ENCODE results near the gene TSPAN4.

Gene TSPAN4

GRCh38 chr11:800473-800872 is 42.2 kb upstream of the TSPAN4 start:
- H3K4me3 ChIP-seq (ENCODE audit: low read depth, low read length), result no peak overlapping the region
- ChIA-PET CTCF (interaction anchor here (0.8 to 1.0 kb wide), 2 partner anchors 18 to 19 kb away, joined by 3 read pairs; partner anchors contain the start of gene PNPLA2), POLR2A (no interaction called here)
- DNase-seq (ENCODE audit: low read depth, low spot score), result no peak
- no peak for TF ChIP-seq CTCF (IDR thresholded peaks at IDR 0.05; ENCODE audit: insufficient read depth, low read length, missing control alignments)

- no peak for DNase-seq (ENCODE audit: low read depth, low spot score)
- no peak overlapping the region for H3K4me3 ChIP-seq (ENCODE audit: low read depth, low read length)
- CTCF ChIA-PET, result interaction anchor here (0.8 to 1.0 kb wide), 2 partner anchors 18 kb away, joined by 3 read pairs; partner anchors contain the start of gene PNPLA2
- no peak for TF ChIP-seq CTCF (IDR thresholded peaks at IDR 0.05; ENCODE audit: insufficient read depth, low read length, missing control alignments)
- POLR2A ChIA-PET, result no interaction called here
These were observed 41.4 kb upstream of the TSPAN4 start for GRCh38 chr11:801097-801780.

- no peak for DNase-seq (ENCODE audit: low read depth, low spot score)
- POLR2A ChIA-PET, result no interaction called here
- H3K4me3 ChIP-seq (ENCODE audit: low read depth, low read length), result no peak overlapping the region
- CTCF ChIA-PET, result no interaction called here
- no peak for TF ChIP-seq CTCF (IDR thresholded peaks at IDR 0.05; ENCODE audit: insufficient read depth, low read length, missing control alignments)
These were observed 40.5 kb upstream of the TSPAN4 start for GRCh38 chr11:802018-802617.

GRCh38 chr11:802693-803466 is 39.8 kb upstream of the TSPAN4 start:
- peak overlapping the region; percentile 63 for H3K4me3 ChIP-seq (ENCODE audit: low read depth, low read length)
- DNase-seq (ENCODE audit: low read depth, low spot score), result no peak
- CTCF ChIA-PET, result no interaction called here
- no peak for TF ChIP-seq CTCF (IDR thresholded peaks at IDR 0.05; ENCODE audit: insufficient read depth, low read length, missing control alignments)
- POLR2A ChIA-PET, result no interaction called here

GRCh38 chr11:803467-803742 is 39.2 kb upstream of the TSPAN4 start:
- H3K4me3 ChIP-seq (ENCODE audit: low read depth, low read length), result peak overlapping the region; percentile 63
- no peak for TF ChIP-seq CTCF (IDR thresholded peaks at IDR 0.05; ENCODE audit: insufficient read depth, low read length, missing control alignments)
- DNase-seq (ENCODE audit: low read depth, low spot score), result no peak
- CTCF ChIA-PET, result no interaction called here
- POLR2A ChIA-PET, result interaction anchor here (1.3 kb wide), 1 partner anchor 8 kb away, joined by 11 read pairs; no protein-coding TSS in a partner anchor

All from AG04449 (cell line).